ENCODE measurements around the gene SPATA1. TPM values are rescaled to one million over a fixed set of nuclear protein-coding genes. Genes with fewer than 3 reads are reported as not detected.

SPATA1 gene
- total RNA-seq, 1 donor from 2014 or later = 1.9 TPM

DNA sequence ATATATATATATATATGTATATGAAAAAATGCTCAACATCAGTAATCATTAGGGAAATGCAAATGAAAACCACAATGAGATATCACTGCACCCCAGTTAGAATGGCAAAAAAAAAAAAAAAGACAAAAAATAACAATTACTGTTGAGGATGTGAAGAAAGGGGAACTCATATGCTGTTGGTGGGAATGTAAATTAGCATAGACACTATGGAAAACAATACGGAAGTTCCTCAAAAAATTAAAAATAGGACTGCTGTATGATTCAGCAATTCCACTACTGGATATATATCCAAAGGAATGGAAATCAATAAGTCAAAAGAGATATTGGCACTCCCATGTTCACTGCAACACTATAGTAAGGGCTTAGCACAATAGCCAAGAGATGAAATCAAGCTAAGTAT is 109.6 kb downstream of the SPATA1 start:
- H3K27me3 Mint-ChIP-seq = no peaks in the 10 kb centered on the region
- DNase-seq (ENCODE audit: low spot score, unreplicated experiment) = no peak
- no peak overlapping the region for H3K4me3 Mint-ChIP-seq (ENCODE audit: low read depth)
- TF ChIP-seq, protein P1, sequence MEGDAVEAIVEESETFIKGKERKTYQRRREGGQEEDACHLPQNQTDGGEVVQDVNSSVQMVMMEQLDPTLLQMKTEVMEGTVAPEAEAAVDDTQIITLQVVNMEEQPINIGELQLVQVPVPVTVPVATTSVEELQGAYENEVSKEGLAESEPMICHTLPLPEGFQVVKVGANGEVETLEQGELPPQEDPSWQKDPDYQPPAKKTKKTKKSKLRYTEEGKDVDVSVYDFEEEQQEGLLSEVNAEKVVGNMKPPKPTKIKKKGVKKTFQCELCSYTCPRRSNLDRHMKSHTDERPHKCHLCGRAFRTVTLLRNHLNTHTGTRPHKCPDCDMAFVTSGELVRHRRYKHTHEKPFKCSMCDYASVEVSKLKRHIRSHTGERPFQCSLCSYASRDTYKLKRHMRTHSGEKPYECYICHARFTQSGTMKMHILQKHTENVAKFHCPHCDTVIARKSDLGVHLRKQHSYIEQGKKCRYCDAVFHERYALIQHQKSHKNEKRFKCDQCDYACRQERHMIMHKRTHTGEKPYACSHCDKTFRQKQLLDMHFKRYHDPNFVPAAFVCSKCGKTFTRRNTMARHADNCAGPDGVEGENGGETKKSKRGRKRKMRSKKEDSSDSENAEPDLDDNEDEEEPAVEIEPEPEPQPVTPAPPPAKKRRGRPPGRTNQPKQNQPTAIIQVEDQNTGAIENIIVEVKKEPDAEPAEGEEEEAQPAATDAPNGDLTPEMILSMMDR (IDR thresholded peaks at IDR 0.05; ENCODE audit: unreplicated experiment) = no peak
- peaks cover 23% of the 10 kb centered on the region for H3K4me1 Mint-ChIP-seq (ENCODE audit: low read depth)
- peaks cover 26% of the 10 kb centered on the region for H3K9me3 Mint-ChIP-seq (ENCODE audit: low read depth)
- peaks cover 27% of the 10 kb centered on the region for H3K36me3 Mint-ChIP-seq (ENCODE audit: insufficient read depth)
- H3K27ac Mint-ChIP-seq = no peak overlapping the region

Other genes with a start within 250 kb of the SPATA1 start
- 10.4 and 14.3 TPM in 2 replicates for gene SAMD13, start 204.7 kb upstream of the SPATA1 start, total RNA-seq
- gene DNASE2B, start 107.9 kb upstream of the SPATA1 start, total RNA-seq = 0.26 and 0.36 TPM in 2 replicates
- 40.5 and 42.6 TPM in 2 replicates for gene RPF1, start 27.1 kb upstream of the SPATA1 start, total RNA-seq
- gene GNG5, start 195 bp downstream of the SPATA1 start, total RNA-seq = 189 and 210 TPM in 2 replicates
- 10.1 and 10.8 TPM in 2 replicates for gene CTBS, start 68.1 kb downstream of the SPATA1 start, total RNA-seq
- 36.4 and 41.5 TPM in 2 replicates for gene SSX2IP, start 184.1 kb downstream of the SPATA1 start, total RNA-seq